Activated gamma-delta T cell treated with anti-CD3 and anti-CD28 coated beads, Interleukin-2, amount 50 U/mL, for 16 hours (primary cell): Measurements from ENCODE around the gene HDAC10.

Experiments
- DNase-seq: peaks from one replicate; pipeline ENCODE4 v3.0.0-alpha.2; 2020; ENCODE audit warnings: low read depth

Gene HDAC10

GRCh38 chr22:50269970-50270665 lies 19.1 kb upstream of the HDAC10 start, which contains the start of gene MAPK11:
MAPK11 (minus strand) TSS chr22:50270380; CDS start chr22:50270292, 88 bp downstream.
- peak; percentile 49 for DNase-seq

GRCh38 chr22:50269573-50269969 lies 18.5 kb upstream of the HDAC10 start:
- DNase-seq, result no peak

- no peak for DNase-seq
Measured at GRCh38 chr22:50268655-50269113, 17.6 kb upstream of the HDAC10 start.

GRCh38 chr22:50267591-50268390 lies 16.7 kb upstream of the HDAC10 start:
- DNase-seq, result no peak

GRCh38 chr22:50266994-50267393 lies 15.9 kb upstream of the HDAC10 start:
- DNase-seq, result no peak

GRCh38 chr22:50264946-50265669 lies 14.0 kb upstream of the HDAC10 start:
- DNase-seq, result no peak

- no peak for DNase-seq
Measured at GRCh38 chr22:50264104-50264745, 13.2 kb upstream of the HDAC10 start.

- DNase-seq, result no peak
Measured at GRCh38 chr22:50262973-50263617, 12.0 kb upstream of the HDAC10 start.

- DNase-seq, result no peak
Measured at GRCh38 chr22:50262460-50262911, 11.4 kb upstream of the HDAC10 start.

GRCh38 chr22:50261615-50262459 lies 10.8 kb upstream of the HDAC10 start, which contains the start of gene MAPK12:
MAPK12 (minus strand) TSS chr22:50261683; CDS start chr22:50261509, 174 bp downstream.
- no peak for DNase-seq

GRCh38 chr22:50260801-50261614 lies 9.9 kb upstream of the HDAC10 start:
- no peak for DNase-seq

GRCh38 chr22:50260434-50260800 lies 9.4 kb upstream of the HDAC10 start:
- no peak for DNase-seq

GRCh38 chr22:50259302-50259701 lies 8.2 kb upstream of the HDAC10 start:
- no peak for DNase-seq

GRCh38 chr22:50258361-50259292 lies 7.6 kb upstream of the HDAC10 start:
- no peak for DNase-seq

- no peak for DNase-seq
Measured at GRCh38 chr22:50257451-50258360, 6.6 kb upstream of the HDAC10 start.

- DNase-seq, result no peak
Measured at GRCh38 chr22:50257041-50257440, 6.0 kb upstream of the HDAC10 start.

- DNase-seq, result no peak
Measured at GRCh38 chr22:50256258-50256862, 5.3 kb upstream of the HDAC10 start.
